Activated CD8-positive, alpha-beta T cell treated with anti-CD3 and anti-CD28 coated beads for 36 hours (primary cell): Measurements from ENCODE around the gene FBXL19. TPM values are rescaled to one million over a fixed set of nuclear protein-coding genes. Genes with fewer than 3 reads are reported as not detected.
A peak's percentile ranks its signal among the peaks of the same experiment; 100 is the strongest.

Source experiments
- ATAC-seq: fragments of 200-7000 bp; cut with Tn5 transposase; one replicate; pipeline ENCODE4 v1.10.0; 2021; ENCODE audit warnings: mild to moderate bottlenecking, moderate library complexity
- CTCF ChIA-PET: fragments of 350-600 bp; sonication (Branson Sonifier 250); formaldehyde crosslinking; loops from one replicate; lab custom pipeline; 2021; ENCODE audit warnings: antibody characterized with exemption; lab: Charles Lee
- POLR2A ChIA-PET: fragments of 350-600 bp; sonication (Branson Sonifier 250); formaldehyde crosslinking; loops from one replicate; lab custom pipeline; 2021; ENCODE audit warnings: antibody characterized with exemption; lab: Charles Lee
- DNase-seq: peaks from one replicate; pipeline ENCODE4 v3.0.0-alpha.2; 2020
- H3K27ac Mint-ChIP-seq: one replicate; pipeline ENCODE4 v1.8.0; 2021; ENCODE audit warnings: mild to moderate bottlenecking, mixed read lengths
- H3K27me3 Mint-ChIP-seq: one replicate; pipeline ENCODE4 v1.8.0; 2021; ENCODE audit warnings: mixed read lengths
- H3K36me3 Mint-ChIP-seq: one replicate; pipeline ENCODE4 v1.8.0; 2021; ENCODE audit warnings: low read depth, mixed read lengths
- H3K4me1 Mint-ChIP-seq: one replicate; pipeline ENCODE4 v1.8.0; 2021; ENCODE audit warnings: low read depth, mixed read lengths
- H3K4me3 Mint-ChIP-seq: one replicate; pipeline ENCODE4 v1.8.0; 2021; ENCODE audit warnings: mild to moderate bottlenecking, moderate library complexity, mixed read lengths
- H3K9me3 Mint-ChIP-seq: one replicate; pipeline ENCODE4 v1.8.0; 2021; ENCODE audit warnings: mixed read lengths
- CTCF ChIP-seq: fragments of 200-600 bp; IDR thresholded peaks from one replicate; pipeline ENCODE4 v1.8.0; 2022; ENCODE audit warnings: antibody characterized with exemption, mild to moderate bottlenecking
- intact Hi-C: fragments of 100-400 bp; cut with micrococcal nuclease; formaldehyde crosslinking; loops from one replicate; pipeline ENCODE4 v1.10.0; 2022
- total RNA-seq, 2 experiments: library from RNA; stranded (reverse); gene quantifications; one replicate each; pipeline ENCODE4 v1.2.3, GENCODE V29; 2021

The FBXL19 gene
- total RNA-seq, 2 experiments from 2014 or later: 21.1 to 22.0 TPM

GRCh38 chr16:30974348-30974747 lies 51.0 kb downstream of the FBXL19 start:
- ATAC-seq: no peak
- Mint-ChIP-seq H3K27ac (no peak overlapping the region), H3K36me3 (peaks cover 54% of the 10 kb centered on the region)

GRCh38 chr16:30976486-30976885 lies 53.1 kb downstream of the FBXL19 start:
- Mint-ChIP-seq H3K9me3 (no peaks in the 10 kb centered on the region), H3K36me3 (peaks cover 44% of the 10 kb centered on the region)

More at GRCh38 chr16:30974348-30974747, 51.0 kb downstream of the FBXL19 start:
- DNase-seq: no peak
- POLR2A ChIA-PET: no interaction called here
- CTCF ChIA-PET: interaction anchor here (0.6 to 1.3 kb wide), 2 partner anchors 10 to 183 kb away, joined by 3 read pairs; partner anchors contain the start of gene HSD3B7
- H3K9me3 Mint-ChIP-seq: no peaks in the 10 kb centered on the region
- H3K4me1 Mint-ChIP-seq: peaks cover 3% of the 10 kb centered on the region
- intact Hi-C loops: no loop called here
- no peaks in the 10 kb centered on the region for H3K27me3 Mint-ChIP-seq
- H3K4me3 Mint-ChIP-seq: no peak overlapping the region
- TF ChIP-seq CTCF: no peak

GRCh38 chr16:30977502-30977901 lies 54.1 kb downstream of the FBXL19 start:
- Mint-ChIP-seq H3K27me3 (no peaks in the 10 kb centered on the region), H3K9me3 (no peaks in the 10 kb centered on the region), H3K36me3 (peaks cover 40% of the 10 kb centered on the region), H3K4me3 (no peak overlapping the region), H3K27ac (peak overlapping the region; percentile 38), H3K4me1 (peaks cover 3% of the 10 kb centered on the region)
- intact Hi-C loops: no loop called here
- no peak for TF ChIP-seq CTCF
- ChIA-PET POLR2A (interaction anchor here (1.0 to 1.8 kb wide), 2 partner anchors 10 to 13 kb away, joined by 3 to 5 read pairs; no protein-coding TSS in a partner anchor), CTCF (interaction anchor here (0.7 to 1.7 kb wide), 2 partner anchors 10 to 891 kb away, joined by 3 to 8 read pairs; no protein-coding TSS in a partner anchor)
- peak; percentile 52 for ATAC-seq
- DNase-seq: peak; percentile 45

More at GRCh38 chr16:30976486-30976885, 53.1 kb downstream of the FBXL19 start:
- DNase-seq (no peak), ATAC-seq (no peak)
- intact Hi-C loops: no loop called here
- no peak for TF ChIP-seq CTCF
- ChIA-PET POLR2A (interaction anchor here (1.8 kb wide), 1 partner anchor 12 kb away, joined by 5 read pairs; no protein-coding TSS in a partner anchor), CTCF (interaction anchor here (1.3 kb wide), 1 partner anchor 8 kb away, joined by 3 read pairs; the partner anchor contains the start of gene HSD3B7)
- Mint-ChIP-seq H3K27ac (no peak overlapping the region), H3K27me3 (no peaks in the 10 kb centered on the region), H3K4me1 (peaks cover 3% of the 10 kb centered on the region), H3K4me3 (no peak overlapping the region)

GRCh38 chr16:30979170-30980022 lies 56.0 kb downstream of the FBXL19 start:
- intact Hi-C loops: no loop called here
- peaks cover 28% of the 10 kb centered on the region for H3K36me3 Mint-ChIP-seq

More at GRCh38 chr16:30979170-30980022, 56.0 kb downstream of the FBXL19 start:
- no peak overlapping the region for H3K27ac Mint-ChIP-seq
- no peaks in the 10 kb centered on the region for H3K27me3 Mint-ChIP-seq
- H3K4me3 Mint-ChIP-seq: no peak overlapping the region
- DNase-seq: no peak
- H3K9me3 Mint-ChIP-seq: no peaks in the 10 kb centered on the region
- POLR2A ChIA-PET: no interaction called here
- ATAC-seq: no peak
- TF ChIP-seq CTCF: no peak
- peaks cover 3% of the 10 kb centered on the region for H3K4me1 Mint-ChIP-seq
- CTCF ChIA-PET: interaction anchor here (1.7 kb wide), 1 partner anchor 12 kb away, joined by 8 read pairs; no protein-coding TSS in a partner anchor
